Measurements from ENCODE around the gene RHOT1.

DNA sequence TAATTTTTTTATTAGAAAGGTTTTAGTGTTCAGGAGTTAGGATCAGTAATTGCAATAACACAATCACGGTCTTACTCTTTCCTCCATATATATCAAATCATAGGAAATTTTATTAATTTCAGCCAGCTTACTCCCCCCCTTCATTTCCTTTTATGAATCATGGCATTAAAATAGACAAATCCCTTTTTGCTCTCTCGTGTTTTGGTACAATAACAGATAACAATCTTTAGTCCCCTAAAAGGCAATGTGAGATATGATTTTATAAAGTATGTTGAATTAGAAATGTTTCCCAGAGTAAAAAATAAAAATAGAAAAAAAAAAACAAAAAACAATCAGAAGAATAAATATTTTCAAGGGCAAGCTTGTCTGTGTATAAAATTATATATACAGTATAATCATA is 42.6 kb upstream of the RHOT1 start:
- TF ChIP-seq, protein P1, sequence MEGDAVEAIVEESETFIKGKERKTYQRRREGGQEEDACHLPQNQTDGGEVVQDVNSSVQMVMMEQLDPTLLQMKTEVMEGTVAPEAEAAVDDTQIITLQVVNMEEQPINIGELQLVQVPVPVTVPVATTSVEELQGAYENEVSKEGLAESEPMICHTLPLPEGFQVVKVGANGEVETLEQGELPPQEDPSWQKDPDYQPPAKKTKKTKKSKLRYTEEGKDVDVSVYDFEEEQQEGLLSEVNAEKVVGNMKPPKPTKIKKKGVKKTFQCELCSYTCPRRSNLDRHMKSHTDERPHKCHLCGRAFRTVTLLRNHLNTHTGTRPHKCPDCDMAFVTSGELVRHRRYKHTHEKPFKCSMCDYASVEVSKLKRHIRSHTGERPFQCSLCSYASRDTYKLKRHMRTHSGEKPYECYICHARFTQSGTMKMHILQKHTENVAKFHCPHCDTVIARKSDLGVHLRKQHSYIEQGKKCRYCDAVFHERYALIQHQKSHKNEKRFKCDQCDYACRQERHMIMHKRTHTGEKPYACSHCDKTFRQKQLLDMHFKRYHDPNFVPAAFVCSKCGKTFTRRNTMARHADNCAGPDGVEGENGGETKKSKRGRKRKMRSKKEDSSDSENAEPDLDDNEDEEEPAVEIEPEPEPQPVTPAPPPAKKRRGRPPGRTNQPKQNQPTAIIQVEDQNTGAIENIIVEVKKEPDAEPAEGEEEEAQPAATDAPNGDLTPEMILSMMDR (IDR thresholded peaks at IDR 0.05; ENCODE audit: insufficient read depth, low read length) = no peak
- TF ChIP-seq POLR2AphosphoS5 (IDR thresholded peaks at IDR 0.05; ENCODE audit: low read depth) = no peak
- TF ChIP-seq, protein P2, sequence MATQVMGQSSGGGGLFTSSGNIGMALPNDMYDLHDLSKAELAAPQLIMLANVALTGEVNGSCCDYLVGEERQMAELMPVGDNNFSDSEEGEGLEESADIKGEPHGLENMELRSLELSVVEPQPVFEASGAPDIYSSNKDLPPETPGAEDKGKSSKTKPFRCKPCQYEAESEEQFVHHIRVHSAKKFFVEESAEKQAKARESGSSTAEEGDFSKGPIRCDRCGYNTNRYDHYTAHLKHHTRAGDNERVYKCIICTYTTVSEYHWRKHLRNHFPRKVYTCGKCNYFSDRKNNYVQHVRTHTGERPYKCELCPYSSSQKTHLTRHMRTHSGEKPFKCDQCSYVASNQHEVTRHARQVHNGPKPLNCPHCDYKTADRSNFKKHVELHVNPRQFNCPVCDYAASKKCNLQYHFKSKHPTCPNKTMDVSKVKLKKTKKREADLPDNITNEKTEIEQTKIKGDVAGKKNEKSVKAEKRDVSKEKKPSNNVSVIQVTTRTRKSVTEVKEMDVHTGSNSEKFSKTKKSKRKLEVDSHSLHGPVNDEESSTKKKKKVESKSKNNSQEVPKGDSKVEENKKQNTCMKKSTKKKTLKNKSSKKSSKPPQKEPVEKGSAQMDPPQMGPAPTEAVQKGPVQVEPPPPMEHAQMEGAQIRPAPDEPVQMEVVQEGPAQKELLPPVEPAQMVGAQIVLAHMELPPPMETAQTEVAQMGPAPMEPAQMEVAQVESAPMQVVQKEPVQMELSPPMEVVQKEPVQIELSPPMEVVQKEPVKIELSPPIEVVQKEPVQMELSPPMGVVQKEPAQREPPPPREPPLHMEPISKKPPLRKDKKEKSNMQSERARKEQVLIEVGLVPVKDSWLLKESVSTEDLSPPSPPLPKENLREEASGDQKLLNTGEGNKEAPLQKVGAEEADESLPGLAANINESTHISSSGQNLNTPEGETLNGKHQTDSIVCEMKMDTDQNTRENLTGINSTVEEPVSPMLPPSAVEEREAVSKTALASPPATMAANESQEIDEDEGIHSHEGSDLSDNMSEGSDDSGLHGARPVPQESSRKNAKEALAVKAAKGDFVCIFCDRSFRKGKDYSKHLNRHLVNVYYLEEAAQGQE (IDR thresholded peaks at IDR 0.05; ENCODE audit: insufficient replicate concordance, low read depth) = no peak
- no peak for TF ChIP-seq GABPA (IDR thresholded peaks at IDR 0.05; ENCODE audit: low read depth)
